ENCODE results near the gene LYRM1.

GRCh38 chr16:20902426-20902825, 1.9 kb downstream of the LYRM1 start:
- TF ChIP-seq CTCF (IDR thresholded peaks at IDR 0.05) (no peak), POLR2A (IDR thresholded peaks at IDR 0.05) (no peak), EP300 (IDR thresholded peaks at IDR 0.05) (no peak)

Data from tibial nerve (tissue), 4 donors.